PFSK-1 (cell line): ENCODE data around the gene KCNK1.

Source experiments
- POLR2AphosphoS5 ChIP-seq: IDR thresholded peaks from 2 replicates; pipeline ENCODE4 v1.6.1; 2012; ENCODE audit warnings: low read depth, mild to moderate bottlenecking, control low read depth, low read length, moderate library complexity
- TF ChIP-seq, protein P1 (sequence below), 2 experiments: IDR thresholded peaks; 2 replicates each; pipeline versions ENCODE4 v1.6.1 to v1.8.0; 2011 to 2012; ENCODE audit warnings: low read depth in 2 of 2, low read length in 2 of 2, control low read depth in 1 of 2, inconsistent platforms in 1 of 2, mild to moderate bottlenecking in 1 of 2, moderate library complexity in 1 of 2; ENCODE audit not compliant: insufficient read depth in 1 of 2

DNA sequence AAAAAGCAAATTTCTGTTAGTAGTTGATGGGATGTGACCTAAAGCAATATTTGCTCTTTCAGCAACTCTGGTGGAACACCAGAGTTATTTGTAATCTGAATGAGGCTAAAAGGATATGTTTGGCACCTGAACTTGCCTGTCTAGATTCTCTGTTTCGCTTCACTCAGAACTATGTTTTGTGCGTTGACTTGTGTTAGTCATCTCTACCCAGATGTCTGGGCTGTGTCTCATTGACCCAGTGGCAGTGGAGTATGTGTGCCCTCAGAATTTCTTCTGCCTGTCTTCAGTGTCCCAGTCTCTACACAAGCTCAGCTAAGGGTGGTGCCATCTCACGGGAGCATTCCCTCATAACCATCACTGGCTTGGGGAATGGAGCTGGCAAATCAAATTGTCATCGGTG, 13.9 kb downstream of the KCNK1 start:
- no peak for TF ChIP-seq POLR2AphosphoS5
- TF ChIP-seq, protein P1, sequence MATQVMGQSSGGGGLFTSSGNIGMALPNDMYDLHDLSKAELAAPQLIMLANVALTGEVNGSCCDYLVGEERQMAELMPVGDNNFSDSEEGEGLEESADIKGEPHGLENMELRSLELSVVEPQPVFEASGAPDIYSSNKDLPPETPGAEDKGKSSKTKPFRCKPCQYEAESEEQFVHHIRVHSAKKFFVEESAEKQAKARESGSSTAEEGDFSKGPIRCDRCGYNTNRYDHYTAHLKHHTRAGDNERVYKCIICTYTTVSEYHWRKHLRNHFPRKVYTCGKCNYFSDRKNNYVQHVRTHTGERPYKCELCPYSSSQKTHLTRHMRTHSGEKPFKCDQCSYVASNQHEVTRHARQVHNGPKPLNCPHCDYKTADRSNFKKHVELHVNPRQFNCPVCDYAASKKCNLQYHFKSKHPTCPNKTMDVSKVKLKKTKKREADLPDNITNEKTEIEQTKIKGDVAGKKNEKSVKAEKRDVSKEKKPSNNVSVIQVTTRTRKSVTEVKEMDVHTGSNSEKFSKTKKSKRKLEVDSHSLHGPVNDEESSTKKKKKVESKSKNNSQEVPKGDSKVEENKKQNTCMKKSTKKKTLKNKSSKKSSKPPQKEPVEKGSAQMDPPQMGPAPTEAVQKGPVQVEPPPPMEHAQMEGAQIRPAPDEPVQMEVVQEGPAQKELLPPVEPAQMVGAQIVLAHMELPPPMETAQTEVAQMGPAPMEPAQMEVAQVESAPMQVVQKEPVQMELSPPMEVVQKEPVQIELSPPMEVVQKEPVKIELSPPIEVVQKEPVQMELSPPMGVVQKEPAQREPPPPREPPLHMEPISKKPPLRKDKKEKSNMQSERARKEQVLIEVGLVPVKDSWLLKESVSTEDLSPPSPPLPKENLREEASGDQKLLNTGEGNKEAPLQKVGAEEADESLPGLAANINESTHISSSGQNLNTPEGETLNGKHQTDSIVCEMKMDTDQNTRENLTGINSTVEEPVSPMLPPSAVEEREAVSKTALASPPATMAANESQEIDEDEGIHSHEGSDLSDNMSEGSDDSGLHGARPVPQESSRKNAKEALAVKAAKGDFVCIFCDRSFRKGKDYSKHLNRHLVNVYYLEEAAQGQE (IDR thresholded peaks at IDR 0.05; ENCODE audit: insufficient read depth in 1 of 2, low read depth in 2 of 2, low read length in 2 of 2): no peak
